ENCODE results near the gene VPS26C. TPM values are rescaled to one million over a fixed set of nuclear protein-coding genes. Genes with fewer than 3 reads are reported as not detected.

The VPS26C gene
- total and polyA plus RNA-seq, 12 donors = 14.3 to 94.8 (median 58.7) TPM

DNA sequence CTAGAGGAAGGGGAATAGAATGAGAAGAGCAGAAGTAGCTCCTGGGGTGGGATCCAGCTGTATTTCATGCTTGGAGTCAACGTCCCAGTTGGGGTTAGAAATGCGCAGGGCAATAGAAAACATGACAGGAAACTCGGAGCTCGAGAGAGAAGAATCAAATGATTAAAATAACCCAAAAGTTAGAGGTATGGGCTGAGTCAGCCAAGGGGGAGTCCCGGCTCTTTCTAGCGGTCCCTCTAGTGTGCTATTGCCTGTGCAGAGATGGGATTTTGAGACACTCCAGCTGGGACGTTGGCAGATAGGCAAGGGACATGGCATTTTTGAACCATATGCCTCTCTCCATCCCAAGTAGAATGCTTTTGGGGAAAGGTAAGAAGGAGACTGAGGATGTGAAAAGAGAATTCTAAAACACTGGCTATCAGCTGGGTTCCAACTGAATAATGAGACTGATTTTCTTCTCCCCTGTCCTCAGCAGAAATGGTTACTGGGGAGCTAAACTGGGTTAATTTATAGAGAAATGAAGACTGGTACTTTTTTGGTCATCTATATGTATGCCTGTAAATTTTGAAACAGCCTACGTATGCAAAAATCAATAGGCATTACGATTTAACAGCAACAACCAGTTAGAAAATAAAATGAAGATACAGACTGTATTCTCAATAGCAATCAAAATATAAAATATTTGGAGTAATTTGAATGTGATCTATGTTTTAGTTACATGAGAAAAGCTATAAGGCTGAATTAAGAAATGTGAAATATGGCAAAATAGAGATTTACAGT lies 7.0 kb upstream of the VPS26C start:
- Histone ChIP-seq H3K4me3 (no peak overlapping the region), H3K27me3 (no peaks in the 10 kb centered on the region), H3K4me1 (replicated peaks in 1 of 2) (no peaks in the 10 kb centered on the region), H3K27ac (no peak overlapping the region), H3K9me3 (replicated peaks in 1 of 3) (no peaks in the 10 kb centered on the region), H3K36me3 (replicated peaks in 1 of 2) (no peaks in the 10 kb centered on the region)
- intact Hi-C loops (cut with DNase I) = no loop called here
- WGBS, 4 donors = 52 to 60% (median 54%) methylated on average over 9 of the region's 9 CpGs
- DNase-seq = no peak
- TF ChIP-seq, protein P1, sequence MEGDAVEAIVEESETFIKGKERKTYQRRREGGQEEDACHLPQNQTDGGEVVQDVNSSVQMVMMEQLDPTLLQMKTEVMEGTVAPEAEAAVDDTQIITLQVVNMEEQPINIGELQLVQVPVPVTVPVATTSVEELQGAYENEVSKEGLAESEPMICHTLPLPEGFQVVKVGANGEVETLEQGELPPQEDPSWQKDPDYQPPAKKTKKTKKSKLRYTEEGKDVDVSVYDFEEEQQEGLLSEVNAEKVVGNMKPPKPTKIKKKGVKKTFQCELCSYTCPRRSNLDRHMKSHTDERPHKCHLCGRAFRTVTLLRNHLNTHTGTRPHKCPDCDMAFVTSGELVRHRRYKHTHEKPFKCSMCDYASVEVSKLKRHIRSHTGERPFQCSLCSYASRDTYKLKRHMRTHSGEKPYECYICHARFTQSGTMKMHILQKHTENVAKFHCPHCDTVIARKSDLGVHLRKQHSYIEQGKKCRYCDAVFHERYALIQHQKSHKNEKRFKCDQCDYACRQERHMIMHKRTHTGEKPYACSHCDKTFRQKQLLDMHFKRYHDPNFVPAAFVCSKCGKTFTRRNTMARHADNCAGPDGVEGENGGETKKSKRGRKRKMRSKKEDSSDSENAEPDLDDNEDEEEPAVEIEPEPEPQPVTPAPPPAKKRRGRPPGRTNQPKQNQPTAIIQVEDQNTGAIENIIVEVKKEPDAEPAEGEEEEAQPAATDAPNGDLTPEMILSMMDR (IDR thresholded peaks at IDR 0.05) = no peak
- TF ChIP-seq POLR2A (IDR thresholded peaks at IDR 0.05) = no peak

DNA sequence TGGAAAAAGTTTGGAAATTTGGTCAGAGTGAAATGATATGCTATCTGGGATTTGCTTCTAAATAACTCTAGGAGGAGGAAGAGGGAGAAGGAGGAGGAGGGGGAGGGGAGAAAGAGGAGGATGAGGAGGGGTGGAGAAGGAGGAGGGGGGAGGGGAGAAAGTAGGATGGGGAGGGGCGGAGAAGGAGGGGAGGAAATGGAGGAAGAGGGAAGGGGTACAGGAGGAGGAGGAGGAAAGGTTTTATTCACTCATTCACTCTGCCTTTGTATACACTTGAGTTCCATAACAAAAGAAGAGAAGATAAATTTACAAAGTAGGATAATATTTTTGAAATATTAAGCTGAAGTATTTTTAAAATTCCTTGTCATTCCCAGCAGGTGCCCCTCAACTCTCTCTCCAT lies 6.3 kb upstream of the VPS26C start:
- H3K27me3 ChIP-seq = no peaks in the 10 kb centered on the region
- intact Hi-C loops (cut with DNase I) = no loop called here
- H3K36me3 ChIP-seq (replicated peaks in 1 of 2) = no peaks in the 10 kb centered on the region
- no peak overlapping the region for H3K4me3 ChIP-seq
- TF ChIP-seq POLR2A (IDR thresholded peaks at IDR 0.05) = no peak
- TF ChIP-seq, protein P1 (IDR thresholded peaks at IDR 0.05) = no peak
- no peak for DNase-seq
- H3K4me1 ChIP-seq (replicated peaks in 1 of 2) = peaks cover 0 to 2% of the 10 kb centered on the region in 2 donors
- no peaks in the 10 kb centered on the region for H3K9me3 ChIP-seq (replicated peaks in 1 of 3)
- H3K27ac ChIP-seq = no peak overlapping the region
- 33 to 64% (median 52%) methylated on average over 1 of the region's 1 CpG for WGBS, 4 donors

DNA sequence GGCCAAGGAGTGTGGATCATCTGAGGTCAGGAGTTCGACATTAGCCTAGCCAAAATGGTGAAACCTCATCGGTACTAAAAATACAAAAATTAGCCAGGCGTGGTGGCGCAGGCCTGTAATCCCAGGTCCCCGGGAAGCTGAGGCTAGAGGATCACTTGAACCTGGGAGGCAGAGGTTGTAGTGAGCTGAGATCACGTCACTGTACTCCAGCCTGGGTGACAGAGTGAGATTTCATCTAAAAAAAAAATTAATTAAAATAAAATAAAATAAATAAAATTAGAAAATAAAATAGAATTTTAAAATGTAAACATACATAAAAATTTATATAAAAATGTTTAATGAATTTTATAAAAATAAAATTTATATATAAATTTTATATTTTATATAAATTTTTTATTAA lies 5.8 kb upstream of the VPS26C start:
- intact Hi-C loops (cut with DNase I) = no loop called here

DNA sequence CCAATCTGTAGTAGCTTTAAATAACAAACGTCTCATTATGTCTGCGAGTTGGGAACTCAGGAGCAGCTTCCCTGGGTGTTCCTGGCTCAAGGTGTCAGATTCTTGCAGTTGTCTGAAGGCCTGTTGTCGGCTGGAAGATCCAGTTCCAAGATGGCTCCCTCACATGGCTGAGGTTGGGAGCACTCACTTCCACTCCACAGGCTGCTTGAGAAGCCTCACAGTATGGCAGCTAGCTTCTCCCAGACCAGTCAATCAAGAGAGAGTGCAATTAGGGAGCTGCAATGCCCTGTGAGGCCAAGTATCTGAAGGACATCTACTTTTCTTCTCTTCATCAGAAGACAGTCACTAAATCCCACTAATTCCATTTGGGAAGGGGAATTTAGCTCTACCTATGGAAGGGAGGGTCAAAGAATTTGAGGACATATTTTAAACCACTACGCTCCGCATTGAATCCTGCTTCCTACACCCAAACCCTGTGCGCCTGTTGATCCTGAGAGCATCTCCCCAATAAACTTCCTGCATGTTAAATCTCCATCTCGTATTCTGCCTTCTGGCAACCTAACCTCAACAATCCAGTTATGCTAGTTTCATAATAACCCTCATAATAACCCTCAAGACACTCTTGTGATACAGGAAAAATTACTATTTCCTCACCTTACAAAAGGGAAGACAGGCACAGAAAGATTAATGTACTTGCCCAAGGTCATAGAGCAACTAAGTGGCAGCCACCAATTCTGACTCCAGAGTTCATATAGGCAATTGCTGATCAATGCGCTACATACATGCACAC lies 3.6 kb upstream of the VPS26C start:
- H3K27ac ChIP-seq = no peak overlapping the region
- no peak for DNase-seq
- intact Hi-C loops (cut with DNase I) = no loop called here
- peaks cover 6 to 9% of the 10 kb centered on the region in 2 donors for H3K4me1 ChIP-seq (replicated peaks in 1 of 2)
- WGBS, 4 donors = 82 to 94% (median 87%) methylated on average over 8 of the region's 8 CpGs
- H3K27me3 ChIP-seq = no peaks in the 10 kb centered on the region
- H3K9me3 ChIP-seq (replicated peaks in 1 of 3) = no peaks in the 10 kb centered on the region
- no peaks in the 10 kb centered on the region for H3K36me3 ChIP-seq (replicated peaks in 1 of 2)
- no peak overlapping the region for H3K4me3 ChIP-seq
- TF ChIP-seq POLR2A (IDR thresholded peaks at IDR 0.05) = no peak
- TF ChIP-seq, protein P1 (IDR thresholded peaks at IDR 0.05) = no peak

More for the DNA sequence above, 5.8 kb upstream of the VPS26C start:
- WGBS, 4 donors = 93 to 94% (median 93%) methylated on average over 6 of the region's 6 CpGs
- H3K36me3 ChIP-seq (replicated peaks in 1 of 2) = no peaks in the 10 kb centered on the region
- no peaks in the 10 kb centered on the region for H3K27me3 ChIP-seq
- H3K27ac ChIP-seq = no peak overlapping the region
- no peaks in the 10 kb centered on the region for H3K9me3 ChIP-seq (replicated peaks in 1 of 3)
- peaks cover 0 to 5% of the 10 kb centered on the region in 2 donors for H3K4me1 ChIP-seq (replicated peaks in 1 of 2)
- no peak for DNase-seq
- no peak overlapping the region for H3K4me3 ChIP-seq
- no peak for TF ChIP-seq POLR2A (IDR thresholded peaks at IDR 0.05)
- TF ChIP-seq, protein P1 (IDR thresholded peaks at IDR 0.05) = no peak
